ENCODE results near the gene RAG1. TPM values are rescaled to one million over a fixed set of nuclear protein-coding genes. Genes with fewer than 3 reads are reported as not detected.

RAG1 gene
- total RNA-seq, 1 experiment from 2014 or later: 0.23 TPM

DNA sequence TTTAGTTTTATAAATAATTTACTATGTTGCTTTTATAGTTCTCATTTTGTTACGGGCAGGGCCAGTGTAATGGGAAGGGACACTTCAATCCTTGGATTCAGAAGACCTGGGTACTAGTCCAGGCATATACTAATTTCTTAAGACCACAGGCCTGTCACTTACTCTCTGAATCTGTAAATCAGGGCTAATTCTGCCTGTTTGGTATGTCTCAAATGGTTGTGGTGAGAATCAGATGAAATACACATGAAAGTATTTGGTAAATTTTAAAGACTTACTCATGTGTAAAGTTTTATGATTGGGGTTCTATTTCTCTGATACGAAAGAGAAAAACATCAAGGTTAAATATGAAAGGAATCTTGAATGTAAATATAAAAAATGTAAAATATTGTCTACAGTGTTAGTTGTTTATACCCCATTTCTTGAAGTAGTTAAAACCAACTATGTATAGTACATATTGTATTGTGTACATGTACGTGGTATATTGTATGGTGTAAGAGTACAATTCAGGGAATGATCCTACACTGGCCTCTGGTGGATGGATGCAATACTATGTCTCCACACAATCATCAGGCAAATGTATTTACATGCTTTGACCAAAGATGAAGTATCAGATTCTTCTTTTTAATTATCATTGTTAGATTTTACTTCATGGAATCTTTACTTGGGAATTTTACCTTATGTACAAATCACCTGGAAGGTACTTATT lies 54.8 kb downstream of the RAG1 start:
- intact Hi-C loops (cut with micrococcal nuclease; ENCODE audit: unreplicated experiment): loop anchor here (1.0 kb wide), 1 partner anchor 58 kb away; no protein-coding TSS in a partner anchor
- Mint-ChIP-seq H3K4me1 (ENCODE audit: low read depth, unreplicated experiment) (no peaks in the 10 kb centered on the region), H3K27me3 (ENCODE audit: insufficient read depth, unreplicated experiment) (no peaks in the 10 kb centered on the region), H3K9me3 (ENCODE audit: unreplicated experiment) (no peaks in the 10 kb centered on the region), H3K27ac (ENCODE audit: unreplicated experiment) (no peak overlapping the region), H3K36me3 (ENCODE audit: insufficient read depth, unreplicated experiment) (no peaks in the 10 kb centered on the region), H3K4me3 (ENCODE audit: unreplicated experiment) (no peak overlapping the region)
- H3K4me3 ChIP-seq (ENCODE audit: low read depth, low read length): no peak overlapping the region
- CTCF ChIA-PET: interaction anchor here (0.9 kb wide), 1 partner anchor 59 kb away, joined by 5 read pairs; no protein-coding TSS in a partner anchor
- H3K27me3 ChIP-seq (replicated peaks; ENCODE audit: control insufficient read depth, insufficient read depth, low read length): no peaks in the 10 kb centered on the region
- POLR2A ChIA-PET: no interaction called here
- no TSS peak for BruUV-seq (replicated peaks)
- H3K9me3 ChIP-seq: no peaks in the 10 kb centered on the region
- DNase-seq: peak in 1 of 2 experiments; percentile 45
- TF ChIP-seq, protein P1, sequence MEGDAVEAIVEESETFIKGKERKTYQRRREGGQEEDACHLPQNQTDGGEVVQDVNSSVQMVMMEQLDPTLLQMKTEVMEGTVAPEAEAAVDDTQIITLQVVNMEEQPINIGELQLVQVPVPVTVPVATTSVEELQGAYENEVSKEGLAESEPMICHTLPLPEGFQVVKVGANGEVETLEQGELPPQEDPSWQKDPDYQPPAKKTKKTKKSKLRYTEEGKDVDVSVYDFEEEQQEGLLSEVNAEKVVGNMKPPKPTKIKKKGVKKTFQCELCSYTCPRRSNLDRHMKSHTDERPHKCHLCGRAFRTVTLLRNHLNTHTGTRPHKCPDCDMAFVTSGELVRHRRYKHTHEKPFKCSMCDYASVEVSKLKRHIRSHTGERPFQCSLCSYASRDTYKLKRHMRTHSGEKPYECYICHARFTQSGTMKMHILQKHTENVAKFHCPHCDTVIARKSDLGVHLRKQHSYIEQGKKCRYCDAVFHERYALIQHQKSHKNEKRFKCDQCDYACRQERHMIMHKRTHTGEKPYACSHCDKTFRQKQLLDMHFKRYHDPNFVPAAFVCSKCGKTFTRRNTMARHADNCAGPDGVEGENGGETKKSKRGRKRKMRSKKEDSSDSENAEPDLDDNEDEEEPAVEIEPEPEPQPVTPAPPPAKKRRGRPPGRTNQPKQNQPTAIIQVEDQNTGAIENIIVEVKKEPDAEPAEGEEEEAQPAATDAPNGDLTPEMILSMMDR (IDR thresholded peaks at IDR 0.05; ENCODE audit: insufficient read depth in 1 of 2, low read depth in 1 of 2, low read length in 1 of 2, severe bottlenecking in 1 of 2, unreplicated experiment in 1 of 2): peak in 1 of 2 experiments; percentile 69
- H3K36me3 ChIP-seq (ENCODE audit: control insufficient read depth, insufficient read depth, low read length): no peaks in the 10 kb centered on the region
- H3K4me1 ChIP-seq: no peaks in the 10 kb centered on the region

DNA sequence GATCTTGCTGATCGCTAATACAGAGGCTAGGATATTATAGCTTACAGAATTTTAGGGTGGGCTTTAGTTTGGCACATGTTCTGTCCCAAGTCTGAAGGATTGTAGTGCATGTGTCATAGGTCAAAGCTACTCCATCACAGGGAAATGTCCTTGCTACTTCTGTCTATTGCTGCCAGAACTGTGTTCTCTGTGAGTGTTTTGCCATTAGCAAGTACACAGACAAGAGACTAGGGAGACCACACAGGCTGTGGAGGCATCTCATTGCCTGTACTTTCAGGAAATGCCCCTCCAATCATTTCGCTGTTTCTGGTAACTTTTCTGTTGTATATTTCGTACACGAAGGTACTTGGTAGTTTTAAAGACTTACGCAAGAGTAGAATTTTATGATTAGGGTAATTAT lies 55.7 kb downstream of the RAG1 start:
- BruUV-seq (replicated peaks): no TSS peak
- POLR2A ChIA-PET: no interaction called here

DNA sequence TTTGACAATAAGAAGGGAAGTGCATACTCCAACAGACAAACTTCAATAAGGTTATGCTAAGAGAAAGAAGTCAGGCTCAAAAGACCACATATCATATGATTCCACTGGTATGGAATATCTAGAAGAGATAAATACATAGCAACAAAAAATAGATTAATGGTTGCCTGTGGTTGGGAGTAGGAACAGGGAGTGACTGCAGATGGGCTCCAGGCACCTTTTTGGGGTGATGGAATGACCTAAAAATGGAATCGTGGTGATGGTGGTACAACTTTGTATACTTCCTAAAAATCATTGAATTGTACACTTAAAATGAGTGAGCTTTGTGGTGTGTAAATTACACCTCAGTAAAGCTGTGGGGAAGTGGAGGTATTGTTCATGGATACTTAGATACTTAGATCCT lies 59.2 kb downstream of the RAG1 start:
- H3K9me3 Mint-ChIP-seq (ENCODE audit: unreplicated experiment): no peaks in the 10 kb centered on the region
- TF ChIP-seq, protein P1 (IDR thresholded peaks at IDR 0.05; ENCODE audit: insufficient read depth in 1 of 2, low read depth in 1 of 2, low read length in 1 of 2, severe bottlenecking in 1 of 2, unreplicated experiment in 1 of 2): no peak
- no peaks in the 10 kb centered on the region for H3K4me1 Mint-ChIP-seq (ENCODE audit: low read depth, unreplicated experiment)
- intact Hi-C loops (cut with micrococcal nuclease; ENCODE audit: unreplicated experiment): no loop called here
- H3K9me3 ChIP-seq: no peaks in the 10 kb centered on the region
- no TSS peak for BruUV-seq (replicated peaks)
- ChIA-PET POLR2A (no interaction called here), CTCF (no interaction called here)
- no peak overlapping the region for H3K27ac Mint-ChIP-seq (ENCODE audit: unreplicated experiment)
- H3K36me3 ChIP-seq (ENCODE audit: control insufficient read depth, insufficient read depth, low read length): no peaks in the 10 kb centered on the region
- no peak overlapping the region for H3K4me3 ChIP-seq (ENCODE audit: low read depth, low read length)
- no peaks in the 10 kb centered on the region for H3K27me3 ChIP-seq (replicated peaks; ENCODE audit: control insufficient read depth, insufficient read depth, low read length)
- H3K27me3 Mint-ChIP-seq (ENCODE audit: insufficient read depth, unreplicated experiment): peaks cover 6% of the 10 kb centered on the region
- H3K4me3 Mint-ChIP-seq (ENCODE audit: unreplicated experiment): no peak overlapping the region
- no peaks in the 10 kb centered on the region for H3K36me3 Mint-ChIP-seq (ENCODE audit: insufficient read depth, unreplicated experiment)
- DNase-seq: no peak
- no peaks in the 10 kb centered on the region for H3K4me1 ChIP-seq

More for the DNA sequence above, 55.7 kb downstream of the RAG1 start:
- H3K36me3 Mint-ChIP-seq (ENCODE audit: insufficient read depth, unreplicated experiment): no peaks in the 10 kb centered on the region
- H3K27ac Mint-ChIP-seq (ENCODE audit: unreplicated experiment): no peak overlapping the region
- Histone ChIP-seq H3K4me1 (no peaks in the 10 kb centered on the region), H3K27me3 (replicated peaks; ENCODE audit: control insufficient read depth, insufficient read depth, low read length) (no peaks in the 10 kb centered on the region), H3K4me3 (ENCODE audit: low read depth, low read length) (no peak overlapping the region), H3K9me3 (no peaks in the 10 kb centered on the region), H3K36me3 (ENCODE audit: control insufficient read depth, insufficient read depth, low read length) (no peaks in the 10 kb centered on the region)
- H3K9me3 Mint-ChIP-seq (ENCODE audit: unreplicated experiment): no peaks in the 10 kb centered on the region
- H3K4me3 Mint-ChIP-seq (ENCODE audit: unreplicated experiment): no peak overlapping the region
- H3K4me1 Mint-ChIP-seq (ENCODE audit: low read depth, unreplicated experiment): no peaks in the 10 kb centered on the region
- CTCF ChIA-PET: interaction anchor here (0.9 kb wide), 1 partner anchor 60 kb away, joined by 5 read pairs; no protein-coding TSS in a partner anchor
- peaks cover 6% of the 10 kb centered on the region for H3K27me3 Mint-ChIP-seq (ENCODE audit: insufficient read depth, unreplicated experiment)
- intact Hi-C loops (cut with micrococcal nuclease; ENCODE audit: unreplicated experiment): no loop called here
- no peak for DNase-seq
- TF ChIP-seq, protein P1 (IDR thresholded peaks at IDR 0.05; ENCODE audit: insufficient read depth in 1 of 2, low read depth in 1 of 2, low read length in 1 of 2, severe bottlenecking in 1 of 2, unreplicated experiment in 1 of 2): no peak
